DMS153 treated with DMSO at 0.1 percent for 48 hours (cell line): ENCODE measurements around the gene GTPBP8.
"Not testable (repeated sequence)": the region's sequence is repeated elsewhere in the genome, so short reads cannot be mapped to it uniquely, and the experiment has no call there.

ENCODE experiments used
- DNase-seq: peaks from one replicate; lab custom pipeline; 2025; ENCODE audit not compliant: unreplicated experiment; lab: John Stamatoyannopoulos, UW

GTPBP8 gene

GRCh38 chr3:112995800-112996199 lies 5.0 kb downstream of the GTPBP8 start:
- DNase-seq: no peak

GRCh38 chr3:113000691-113001090 lies 9.9 kb downstream of the GTPBP8 start:
- DNase-seq: no peak

GRCh38 chr3:113002037-113002436 lies 11.3 kb downstream of the GTPBP8 start:
- DNase-seq: no peak

- no peak for DNase-seq
Observed at GRCh38 chr3:113002679-113003078, 11.9 kb downstream of the GTPBP8 start.

GRCh38 chr3:113005611-113006010 lies 14.8 kb downstream of the GTPBP8 start:
- no peak for DNase-seq

GRCh38 chr3:113006359-113007056 lies 15.7 kb downstream of the GTPBP8 start:
- DNase-seq: no peak

GRCh38 chr3:113008117-113008516 lies 17.3 kb downstream of the GTPBP8 start:
- DNase-seq: no peak

- DNase-seq: no peak
Observed at GRCh38 chr3:113013593-113013992, 22.8 kb downstream of the GTPBP8 start.

GRCh38 chr3:113018536-113019181 lies 27.9 kb downstream of the GTPBP8 start:
- DNase-seq: no peak

GRCh38 chr3:113019182-113020137 lies 28.7 kb downstream of the GTPBP8 start:
- peak; percentile 76 for DNase-seq

- DNase-seq: no peak
Observed at GRCh38 chr3:113021471-113021870, 30.7 kb downstream of the GTPBP8 start.

GRCh38 chr3:113034011-113034410 lies 43.2 kb downstream of the GTPBP8 start:
- DNase-seq: no peak

GRCh38 chr3:113035387-113035982 lies 44.7 kb downstream of the GTPBP8 start:
- DNase-seq: peak; percentile 29

- DNase-seq: no peak
Observed at GRCh38 chr3:113038328-113038727, 47.5 kb downstream of the GTPBP8 start.

GRCh38 chr3:113039546-113039945 lies 48.8 kb downstream of the GTPBP8 start:
- DNase-seq: no peak

GRCh38 chr3:113040231-113040630 lies 49.4 kb downstream of the GTPBP8 start:
- DNase-seq: no peak

- no peak for DNase-seq
Observed at GRCh38 chr3:113043686-113044085, 52.9 kb downstream of the GTPBP8 start.

GRCh38 chr3:113046186-113046965 lies 55.6 kb downstream of the GTPBP8 start:
- DNase-seq: not testable (repeated sequence)

GRCh38 chr3:113051302-113051711 lies 60.5 kb downstream of the GTPBP8 start:
- peak; percentile 27 for DNase-seq
